Measurements from ENCODE around the gene RWDD4.

Gene RWDD4

DNA sequence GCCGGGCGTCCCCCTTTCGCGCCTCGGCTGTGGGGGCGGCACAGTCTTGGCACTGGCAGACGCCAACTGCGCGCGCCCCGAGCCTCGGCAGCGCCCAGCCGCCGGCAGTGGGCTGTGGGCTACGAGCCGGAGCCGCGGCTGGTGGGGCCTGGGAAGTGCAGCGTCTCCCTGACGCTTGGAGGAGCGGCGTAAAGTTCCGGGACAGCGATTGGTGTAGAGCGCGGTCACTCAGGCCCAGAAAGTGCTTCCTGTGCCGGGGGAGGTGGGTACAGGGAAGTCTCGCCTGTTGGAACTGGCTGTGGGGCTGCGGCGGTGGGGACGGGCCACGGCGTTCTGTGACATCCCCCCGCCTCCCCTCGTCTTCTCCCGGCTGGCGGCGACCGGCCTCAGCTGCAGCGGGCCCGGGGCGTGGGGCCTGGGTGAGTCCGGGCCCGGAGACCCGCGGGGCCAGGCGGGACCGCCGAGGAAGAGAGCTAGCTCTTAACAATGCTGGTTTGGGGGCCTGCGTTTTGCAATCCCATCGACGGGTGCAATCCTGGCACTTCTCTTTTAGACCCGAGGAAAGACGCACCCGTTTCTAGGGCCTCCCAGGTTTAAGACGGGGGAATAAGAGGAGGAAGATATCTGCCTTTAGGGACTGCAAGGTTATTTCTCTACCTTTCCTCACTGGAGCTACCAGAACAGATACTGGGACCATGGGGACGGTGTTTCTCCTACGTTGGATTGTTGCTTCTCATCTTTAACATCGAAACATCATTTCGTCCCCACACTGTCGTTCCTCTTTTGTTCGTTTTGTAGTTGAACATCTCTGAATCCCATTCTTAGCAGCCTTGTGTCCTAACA lies at the start of gene RWDD4, which contains the start of gene TRAPPC11:
Gene RWDD4 (minus strand): TSS at position 157 of the 843 bp plus-strand sequence. CDS start 233 bp downstream, outside the sequence.
Gene TRAPPC11 (plus strand): TSS at position 265 of the 843 bp plus-strand sequence. CDS start 4,575 bp downstream, outside the sequence.
- H3K4me3 ChIP-seq (ENCODE audit: low read depth, low read length), result peak within 1 kb of the TSS; percentile 97
- DNase-seq (ENCODE audit: low read depth), result peak; percentile 97
- TF ChIP-seq CTCF (IDR thresholded peaks at IDR 0.05; ENCODE audit: low read depth, low read length, missing control alignments), result peak; percentile 10

DNA sequence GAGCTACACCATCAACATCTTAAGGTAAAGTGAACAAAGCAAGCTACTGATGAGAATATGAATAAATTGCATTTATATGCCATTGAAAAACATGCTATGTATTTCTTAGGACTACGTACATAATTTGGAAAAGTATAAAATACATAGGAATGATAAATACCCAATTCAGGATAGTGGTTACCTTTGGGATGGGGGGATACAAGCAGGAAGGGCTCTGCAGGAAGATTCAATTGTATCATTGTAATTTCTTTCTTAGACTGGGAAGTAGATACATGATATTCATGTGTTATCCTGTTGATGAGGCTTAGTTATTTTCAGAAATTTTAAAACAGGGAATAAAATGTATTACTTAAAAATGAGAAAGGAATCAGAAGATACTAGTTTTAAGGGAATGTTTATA lies 43.5 kb upstream of the RWDD4 start:
- DNase-seq (ENCODE audit: low read depth), result no peak
- no peak for TF ChIP-seq CTCF (IDR thresholded peaks at IDR 0.05; ENCODE audit: low read depth, low read length, missing control alignments)

GRCh38 chr4:183700407-183700806 lies 41.4 kb upstream of the RWDD4 start:
- no peak for DNase-seq (ENCODE audit: low read depth)
- TF ChIP-seq CTCF (IDR thresholded peaks at IDR 0.05; ENCODE audit: low read depth, low read length, missing control alignments), result no peak
- no peak overlapping the region for H3K4me3 ChIP-seq (ENCODE audit: low read depth, low read length)

More for the DNA sequence above, 43.5 kb upstream of the RWDD4 start:
- H3K4me3 ChIP-seq (ENCODE audit: low read depth, low read length), result no peak overlapping the region

- H3K4me3 ChIP-seq (ENCODE audit: low read depth, low read length), result no peak overlapping the region
- no peak for TF ChIP-seq CTCF (IDR thresholded peaks at IDR 0.05; ENCODE audit: low read depth, low read length, missing control alignments)
Observed at GRCh38 chr4:183698909-183699308, 39.9 kb upstream of the RWDD4 start.

GRCh38 chr4:183691897-183692296 lies 32.9 kb upstream of the RWDD4 start:
- no peak for TF ChIP-seq CTCF (IDR thresholded peaks at IDR 0.05; ENCODE audit: low read depth, low read length, missing control alignments)
- no peak overlapping the region for H3K4me3 ChIP-seq (ENCODE audit: low read depth, low read length)

More at GRCh38 chr4:183698909-183699308, 39.9 kb upstream of the RWDD4 start:
- DNase-seq (ENCODE audit: low read depth), result no peak

GRCh38 chr4:183691006-183691405 lies 32.0 kb upstream of the RWDD4 start:
- no peak for DNase-seq (ENCODE audit: low read depth)
- no peak for TF ChIP-seq CTCF (IDR thresholded peaks at IDR 0.05; ENCODE audit: low read depth, low read length, missing control alignments)
- H3K4me3 ChIP-seq (ENCODE audit: low read depth, low read length), result no peak overlapping the region

More at GRCh38 chr4:183691897-183692296, 32.9 kb upstream of the RWDD4 start:
- DNase-seq (ENCODE audit: low read depth), result no peak
